Hematopoietic multipotent progenitor cell treated with erythropoietin and hydrocortisone succinate and interleukin-3 and kit ligand, for 8 days (in vitro differentiated cells): ENCODE measurements around the gene SFRP2.

Source experiments
- DNase-seq: peaks from one replicate; pipeline ENCODE4 v3.0.0-alpha.2; 2015

The SFRP2 gene

GRCh38 chr4:153764601-153765368 lies 24.1 kb downstream of the SFRP2 start:
- DNase-seq: no peak

GRCh38 chr4:153763404-153763803 lies 25.5 kb downstream of the SFRP2 start:
- DNase-seq: peak; percentile 24

- no peak for DNase-seq
Observed at GRCh38 chr4:153759407-153760316, 29.2 kb downstream of the SFRP2 start, which contains the start of gene RNF175. Gene RNF175, minus strand, starts transcription at chr4:153760024. Its CDS starts 162 bp downstream, at chr4:153759862.

GRCh38 chr4:153758688-153759406 lies 30.0 kb downstream of the SFRP2 start:
- no peak for DNase-seq

GRCh38 chr4:153758136-153758535 lies 30.7 kb downstream of the SFRP2 start:
- DNase-seq: no peak

- no peak for DNase-seq
Observed at GRCh38 chr4:153757407-153757806, 31.5 kb downstream of the SFRP2 start.

- DNase-seq: no peak
Observed at GRCh38 chr4:153755186-153755585, 33.7 kb downstream of the SFRP2 start.

GRCh38 chr4:153750197-153750817 lies 38.6 kb downstream of the SFRP2 start:
- peak; percentile 82 for DNase-seq

GRCh38 chr4:153748378-153748777 lies 40.5 kb downstream of the SFRP2 start:
- no peak for DNase-seq

- DNase-seq: no peak
Observed at GRCh38 chr4:153747406-153747955, 41.4 kb downstream of the SFRP2 start.

- no peak for DNase-seq
Observed at GRCh38 chr4:153745651-153746050, 43.2 kb downstream of the SFRP2 start.

- no peak for DNase-seq
Observed at GRCh38 chr4:153741541-153741940, 47.3 kb downstream of the SFRP2 start.

GRCh38 chr4:153735906-153736461 lies 52.9 kb downstream of the SFRP2 start:
- DNase-seq: no peak

GRCh38 chr4:153733751-153734448 lies 55.0 kb downstream of the SFRP2 start:
- DNase-seq: no peak

GRCh38 chr4:153731239-153731638 lies 57.6 kb downstream of the SFRP2 start:
- no peak for DNase-seq
